Heart left ventricle (tissue), 16 donors: ENCODE results near the gene HOXC11. TPM values are rescaled to one million over a fixed set of nuclear protein-coding genes. Genes with fewer than 3 reads are reported as not detected.

Source experiments
- ATAC-seq, 4 donors: fragments of 200-7000 bp; cut with Tn5 transposase; one replicate each; pipeline ENCODE4 v1.9.1; 2020 to 2022; ENCODE audit warnings: moderate library complexity in 4 of 4, mild to moderate bottlenecking in 3 of 4, moderate number of reproducible peaks in 1 of 4
- DNase-seq, 5 donors: peaks; one replicate each; pipeline ENCODE4 v3.0.0-alpha.2; 2020
- H3K27ac ChIP-seq, 12 donors: fragments of 200-600 bp; sonication (generic) in 4 of 12; one replicate each; pipeline versions ENCODE4 v1.5.0 to v1.8.0; 2016 to 2022; ENCODE audit warnings: mild to moderate bottlenecking in 2 of 12
- H3K27me3 ChIP-seq, 9 donors: fragments of 200-600 bp; sonication (generic) in 2 of 9; one replicate each; pipeline versions ENCODE4 v1.5.1 to v1.8.0; 2016 to 2022; ENCODE audit warnings: mild to moderate bottlenecking in 3 of 9
- H3K36me3 ChIP-seq, 9 donors: fragments of 200-600 bp; sonication (generic) in 2 of 9; one replicate each; pipeline versions ENCODE4 v1.5.0 to v1.8.0; 2018 to 2022; ENCODE audit warnings: mild to moderate bottlenecking in 2 of 9
- H3K4me1 ChIP-seq, 12 donors: fragments of 200-600 bp; sonication (generic) in 4 of 12; one replicate each; pipeline versions ENCODE4 v1.5.0 to v1.8.0; 2016 to 2022; ENCODE audit warnings: mild to moderate bottlenecking in 3 of 12
- H3K4me3 ChIP-seq, 12 donors: fragments of 200-600 bp; sonication (generic) in 4 of 12; one replicate each; pipeline versions ENCODE4 v1.5.0 to v1.8.0; 2017 to 2022; ENCODE audit warnings: mild to moderate bottlenecking in 9 of 12, moderate library complexity in 4 of 12
- H3K9me3 ChIP-seq, 12 donors: fragments of 200-600 bp; sonication (generic) in 4 of 12; one replicate each; pipeline versions ENCODE4 v1.5.0 to v1.8.0; 2016 to 2022; ENCODE audit warnings: mild to moderate bottlenecking in 1 of 12
- CTCF ChIP-seq, 12 donors: fragments of 200-600 bp; sonication (generic) in 4 of 12; IDR thresholded peaks; one replicate each; pipeline versions ENCODE4 v1.5.0 to v1.8.0; 2018 to 2022; ENCODE audit warnings: antibody characterized with exemption in 12 of 12, mild to moderate bottlenecking in 5 of 12
- POLR2A ChIP-seq, 2 donors: fragments of 450-650 bp; IDR thresholded peaks; one replicate each; pipeline ENCODE4 v1.6.1; 2017; ENCODE audit warnings: antibody characterized with exemption in 2 of 2, mild to moderate bottlenecking in 2 of 2, moderate library complexity in 2 of 2
- WGBS, 4 donors: extraction: QIAGEN DNeasy Blood & Tissue Kit in 2 of 4; methylation state at CpG; one replicate each; pipeline versions ENCODE4 v1.1.5 to v1.1.7; 2013 to 2018; 5-methylcytosine and 5-hydroxymethylcytosine counted together
- intact Hi-C, 10 donors: fragments of 100-400 bp; cut with DNase I; formaldehyde crosslinking; loops; one replicate each; pipeline versions ENCODE4 v1.11.1 to v1.14.2; 2022
- polyA plus RNA-seq, 2 donors: library from polyadenylated mRNA; stranded (reverse); fragments of 200-250 nt; gene quantifications; one replicate each; pipeline ENCODE4 v1.2.3, GENCODE V29; 2013
- total RNA-seq, 9 donors: library from RNA; depleted of rRNA in 2 of 9; stranded (reverse); fragments of >200 nt in 2 of 9; fragmentation: NEBNext Ultra II Directional in 3 of 9; extraction: Animal tissue kit (Norgen Biotek cat#: 25700) in 3 of 9; gene quantifications; one replicate each; pipeline versions ENCODE4 v1.1.0 to v1.2.4, GENCODE V29; 2016 to 2023
- donor health status: ischemic (EF 13 %, LVEDD 7.1; RV severe dilation, severe dysfunction).
- donor health status: healthy with polysubstance abuse.
- donor health status: DM: no; HTN: yes; CAD: no.
- donor health status: DM: no; HTN: no; CAD: no.
- donor health status: ischemic (EF 25% LVEDD 6.9; RV normal size, moderate dysfunction).
- donor health status: ischemic (EF 25% LVEDD 5.7; RV mildly dilated, moderate dysfunction).
- donor health status: healthy.
- donor health status: DM: yes; HTN: yes; CAD: no.
- donor health status: ischemic (EF 35%, LVEDD 5.7; RV mildly dilated, moderate dysfunction).
- donor health status: nonischemic (EF 11% LVEDD 7.7; RV severe dilation, severe dysfunction).
- donor health status: DM: yes; HTN: yes; CAD: no.
- donor health status: PGD.
- donor health status: ischemic (EF 29% LVEDD 5.4; RV normal size, mild dysfunction).
- donor health status: nonischemic (EF 23%, LVEDD 6.1; RV moderate dilation, normal function).

HOXC11 gene
- total and polyA plus RNA-seq, 11 donors = not detected

- Histone ChIP-seq H3K4me1 (peaks cover 0 to 27% (median 14%) of the 10 kb centered on the region in 12 donors), H3K9me3 (no peaks in the 10 kb centered on the region), H3K4me3 (no peak overlapping the region), H3K36me3 (no peaks in the 10 kb centered on the region), H3K27me3 (peaks cover 75 to 100% (median 98%) of the 10 kb centered on the region in 9 donors), H3K27ac (no peak overlapping the region)
- no peak for TF ChIP-seq CTCF (IDR thresholded peaks at IDR 0.05)
- no peak for TF ChIP-seq POLR2A (IDR thresholded peaks at IDR 0.05)
- intact Hi-C loops = loop anchor here in 1 of 10 donors (5.0 kb wide), 1 partner anchor 211 kb away; no protein-coding TSS in a partner anchor
- DNase-seq = no peak
- WGBS, 4 donors = 1 to 8% (median 4%) methylated on average over 5 of the region's 5 CpGs
- ATAC-seq = no peak
Measured at GRCh38 chr12:53988541-53989226, 15.8 kb downstream of the HOXC11 start.

GRCh38 chr12:53989227-53990113 is 16.5 kb downstream of the HOXC11 start:
- H3K4me3 ChIP-seq = no peak overlapping the region
- intact Hi-C loops = loop anchor here in 1 of 10 donors (5.0 kb wide), 1 partner anchor 212 kb away; no protein-coding TSS in a partner anchor
- no peaks in the 10 kb centered on the region for H3K36me3 ChIP-seq
- H3K27ac ChIP-seq = no peak overlapping the region
- H3K27me3 ChIP-seq = peaks cover 74 to 100% (median 97%) of the 10 kb centered on the region in 9 donors
- WGBS, 4 donors = 5% methylated on average over 28 of the region's 28 CpGs
- DNase-seq (peak in 1 of 5 donors; percentile 24), ATAC-seq (no peak)
- peak in 4 of 12 donors; percentile 16 to 30 (median 26) for TF ChIP-seq CTCF (IDR thresholded peaks at IDR 0.05)
- no peak for TF ChIP-seq POLR2A (IDR thresholded peaks at IDR 0.05)
- peaks cover 0 to 35% (median 19%) of the 10 kb centered on the region in 12 donors for H3K4me1 ChIP-seq
- no peaks in the 10 kb centered on the region for H3K9me3 ChIP-seq

- H3K4me1 ChIP-seq = peaks cover 0 to 37% (median 24%) of the 10 kb centered on the region in 12 donors
- H3K9me3 ChIP-seq = no peaks in the 10 kb centered on the region
- ATAC-seq = no peak
- TF ChIP-seq CTCF (IDR thresholded peaks at IDR 0.05) (no peak), POLR2A (IDR thresholded peaks at IDR 0.05) (no peak)
- 4 to 8% (median 6%) methylated on average over 26 to 27 of the region's 27 CpGs for WGBS, 4 donors
- intact Hi-C loops = no loop called here
- H3K4me3 ChIP-seq = no peak overlapping the region
- no peaks in the 10 kb centered on the region for H3K36me3 ChIP-seq
- DNase-seq = peak in 1 of 5 donors; percentile 10
- H3K27me3 ChIP-seq = peaks cover 78 to 100% (median 99%) of the 10 kb centered on the region in 9 donors
- no peak overlapping the region for H3K27ac ChIP-seq
Measured at GRCh38 chr12:53990311-53991076, 17.6 kb downstream of the HOXC11 start.
